CD4-positive, alpha-beta T cell treated with Interleukin-1 beta for 1 hour (primary cell): Measurements from ENCODE around the gene RNF126.
"Not testable (repeated sequence)": the region's sequence is repeated elsewhere in the genome, so short reads cannot be mapped to it uniquely, and the experiment has no call there.

Source experiments
- DNase-seq, 2 donors: peaks; one replicate each; pipeline ENCODE4 v3.0.0-alpha.2; 2020 to 2022

RNF126 gene

DNA sequence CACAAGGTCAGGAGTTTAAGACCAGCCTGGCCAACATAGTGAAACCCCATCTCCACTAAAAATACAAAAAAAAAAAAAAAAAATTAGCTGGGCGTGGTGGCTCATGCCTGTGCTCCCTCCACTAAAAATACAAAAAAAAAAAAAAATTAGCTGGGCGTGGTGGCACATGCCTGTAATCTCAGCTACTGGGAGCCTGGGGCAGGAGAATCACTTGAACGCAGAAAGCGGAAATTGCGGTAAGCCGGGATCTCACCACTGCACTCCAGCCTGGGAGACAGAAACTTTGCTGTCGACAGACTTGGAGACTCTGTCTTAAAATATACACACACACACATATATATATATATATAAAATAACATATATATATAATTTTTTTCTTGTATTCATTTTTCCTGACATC, 36.4 kb downstream of the RNF126 start:
- DNase-seq: not testable (repeated sequence)

DNA sequence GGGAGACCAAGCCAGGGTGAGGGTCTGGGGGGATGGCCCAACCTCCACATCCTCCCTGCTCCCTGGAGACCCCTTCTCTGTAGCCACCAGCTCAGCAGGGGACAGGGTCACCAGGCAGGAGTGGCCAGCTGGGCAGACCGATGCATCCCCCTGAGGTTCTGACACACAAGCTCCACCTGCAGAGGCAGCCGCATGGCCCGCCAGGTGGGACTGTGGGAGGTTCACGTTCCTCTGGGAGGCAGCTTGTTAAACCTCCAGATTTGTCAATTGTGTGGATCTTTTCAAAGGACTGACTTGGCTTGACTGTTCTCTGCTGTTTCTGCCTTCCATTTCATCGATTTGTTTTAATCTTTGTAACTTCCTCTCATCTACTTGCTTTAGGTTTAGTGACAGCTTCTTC, 37.8 kb downstream of the RNF126 start:
- no peak for DNase-seq

DNA sequence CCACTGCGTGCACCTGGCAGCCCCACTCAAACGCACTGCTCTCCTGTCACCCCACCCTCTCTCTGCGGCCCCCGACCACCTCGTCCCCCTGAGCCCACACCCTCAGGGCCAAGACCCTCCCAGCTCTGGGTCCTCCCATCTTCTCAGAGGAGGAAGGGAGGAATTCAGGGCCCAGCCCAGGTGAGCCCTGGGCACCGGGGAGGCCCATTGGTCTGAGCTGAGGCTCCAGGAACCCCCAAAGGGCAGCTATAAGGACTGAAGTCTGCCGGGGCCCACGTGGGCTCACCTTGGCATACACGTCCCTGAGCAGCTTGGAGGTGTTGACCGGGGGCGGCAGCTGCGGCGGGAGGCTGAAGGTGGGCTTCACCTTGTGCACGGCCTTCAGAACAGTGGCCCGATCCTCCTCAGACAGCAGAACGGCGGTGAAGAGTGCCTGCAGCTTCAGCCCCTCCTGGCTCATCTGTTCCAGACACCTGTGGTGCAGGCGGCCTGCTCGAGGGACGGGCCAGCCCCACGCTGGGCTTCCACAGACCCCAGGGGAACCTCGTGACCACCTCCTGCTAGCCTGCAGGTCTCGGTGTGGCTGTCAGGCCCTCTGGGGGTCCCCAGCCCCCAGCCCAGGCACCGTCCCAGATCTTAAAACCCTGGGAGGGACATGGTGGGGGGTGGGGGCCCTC, 38.4 kb downstream of the RNF126 start:
- DNase-seq: no peak

DNA sequence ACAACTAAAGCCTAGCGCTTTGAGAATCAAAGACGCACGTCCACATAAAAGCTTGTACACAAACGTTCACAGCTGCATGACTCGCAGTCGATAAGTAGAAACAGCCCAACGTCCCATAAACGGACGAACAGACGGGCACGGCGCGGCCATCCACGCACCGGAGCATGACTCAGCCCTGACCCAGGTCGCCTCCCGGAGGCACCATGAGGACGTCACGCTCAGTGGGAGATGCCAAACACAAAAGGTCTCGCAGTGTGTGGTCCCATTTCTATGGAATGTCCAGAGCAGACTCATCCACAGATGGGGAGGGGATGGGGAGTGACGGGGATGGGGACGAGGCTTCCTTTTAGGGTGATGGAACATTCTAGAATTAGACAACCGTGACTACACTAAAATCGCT, 39.0 kb downstream of the RNF126 start:
- DNase-seq: no peak

DNA sequence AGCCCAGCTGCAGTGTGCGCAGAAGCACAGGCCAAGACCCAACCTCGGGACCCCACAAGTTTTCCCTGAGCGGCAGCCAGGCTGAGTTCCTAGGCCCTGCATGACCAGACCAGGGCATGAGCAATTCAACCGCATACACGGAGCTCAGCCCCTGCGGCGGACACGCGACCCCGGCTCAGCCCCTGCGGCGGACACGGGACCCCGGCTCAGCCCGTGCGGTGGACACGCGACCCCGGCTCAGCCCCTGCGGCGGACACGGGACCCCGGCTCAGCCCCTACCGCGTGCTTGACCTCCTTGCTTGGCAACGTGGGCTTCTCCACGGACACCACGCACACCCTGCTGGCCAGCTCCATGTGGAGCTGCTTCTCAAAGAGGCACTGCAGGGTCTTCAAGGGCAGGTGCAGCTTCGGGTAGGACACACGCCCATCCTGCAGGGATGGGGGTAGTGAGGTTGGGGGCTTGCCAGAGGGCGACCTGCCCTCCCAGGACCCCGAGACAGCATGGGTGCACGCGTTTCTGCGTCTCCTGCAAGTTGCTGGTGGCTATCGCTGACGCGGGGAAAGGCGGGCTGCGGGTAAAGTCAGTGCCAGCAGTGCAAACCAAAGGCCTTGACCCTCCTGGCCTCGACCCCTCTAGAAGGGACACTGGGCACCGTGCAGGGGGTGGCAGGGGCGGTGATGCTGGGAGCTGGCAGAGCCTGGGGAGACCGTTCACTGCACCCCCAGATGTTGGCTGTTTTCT, 39.7 kb downstream of the RNF126 start:
- no peak for DNase-seq

DNA sequence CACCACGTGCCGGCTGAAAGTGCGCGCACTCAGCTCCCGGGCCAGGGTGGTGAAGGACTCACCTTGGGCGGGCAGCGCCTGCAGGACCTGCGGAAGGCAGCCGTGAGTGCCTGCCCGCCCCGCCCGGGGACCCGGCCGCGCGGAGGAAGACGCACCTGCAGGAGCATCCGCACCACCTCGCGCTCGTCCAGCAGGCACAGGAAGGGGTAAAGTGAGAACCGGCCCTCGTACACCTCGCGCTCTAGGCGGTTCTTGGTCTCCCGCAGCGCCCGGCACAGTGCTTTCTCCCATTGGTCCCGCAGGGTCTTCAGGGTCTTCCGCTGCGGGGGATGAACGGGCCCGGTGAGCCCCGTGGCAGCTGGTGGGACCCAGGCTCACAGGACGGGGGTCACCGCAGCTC, 40.3 kb downstream of the RNF126 start:
- no peak for DNase-seq

DNA sequence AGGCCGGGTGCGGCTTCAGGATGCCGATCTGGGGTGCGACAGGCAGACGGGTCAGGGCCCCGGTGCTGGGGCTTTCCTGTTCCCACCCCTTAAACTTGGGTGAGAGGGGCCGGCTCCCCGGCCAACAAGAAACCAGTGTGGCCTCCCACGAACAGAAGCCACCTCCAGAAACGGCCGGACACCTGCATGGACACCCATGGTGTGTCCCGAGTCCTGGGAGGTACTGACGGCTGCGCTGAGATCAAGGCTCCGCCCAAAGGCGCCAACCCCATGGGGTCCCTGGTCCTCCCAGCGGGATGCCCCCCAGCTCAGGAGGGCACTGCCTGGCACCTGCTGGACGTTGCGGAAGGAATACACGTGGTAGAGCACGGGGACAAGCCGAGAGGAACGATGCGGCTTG, 41.2 kb downstream of the RNF126 start:
- DNase-seq: no peak

DNA sequence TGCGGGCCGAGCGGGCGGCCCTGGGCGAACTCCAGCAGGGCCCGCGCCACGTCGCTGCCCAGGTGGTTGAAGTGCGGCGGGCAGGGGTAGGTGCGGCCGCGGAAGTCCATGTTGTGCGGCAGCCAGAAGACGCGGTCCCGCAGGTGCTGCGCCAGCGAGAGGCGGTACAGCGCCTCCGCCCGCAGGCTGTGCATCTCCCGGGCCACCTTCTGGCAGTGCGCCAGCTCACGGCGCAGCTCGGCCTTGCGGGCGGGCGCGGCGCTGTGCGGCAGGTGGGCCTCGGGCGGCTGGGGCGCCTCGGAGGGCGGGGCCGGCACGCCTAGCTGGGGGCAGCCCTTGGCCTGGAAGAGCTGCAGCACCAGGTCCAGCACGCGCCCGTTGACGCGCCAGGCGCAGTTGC, 41.8 kb downstream of the RNF126 start:
- not testable (repeated sequence) for DNase-seq

DNA sequence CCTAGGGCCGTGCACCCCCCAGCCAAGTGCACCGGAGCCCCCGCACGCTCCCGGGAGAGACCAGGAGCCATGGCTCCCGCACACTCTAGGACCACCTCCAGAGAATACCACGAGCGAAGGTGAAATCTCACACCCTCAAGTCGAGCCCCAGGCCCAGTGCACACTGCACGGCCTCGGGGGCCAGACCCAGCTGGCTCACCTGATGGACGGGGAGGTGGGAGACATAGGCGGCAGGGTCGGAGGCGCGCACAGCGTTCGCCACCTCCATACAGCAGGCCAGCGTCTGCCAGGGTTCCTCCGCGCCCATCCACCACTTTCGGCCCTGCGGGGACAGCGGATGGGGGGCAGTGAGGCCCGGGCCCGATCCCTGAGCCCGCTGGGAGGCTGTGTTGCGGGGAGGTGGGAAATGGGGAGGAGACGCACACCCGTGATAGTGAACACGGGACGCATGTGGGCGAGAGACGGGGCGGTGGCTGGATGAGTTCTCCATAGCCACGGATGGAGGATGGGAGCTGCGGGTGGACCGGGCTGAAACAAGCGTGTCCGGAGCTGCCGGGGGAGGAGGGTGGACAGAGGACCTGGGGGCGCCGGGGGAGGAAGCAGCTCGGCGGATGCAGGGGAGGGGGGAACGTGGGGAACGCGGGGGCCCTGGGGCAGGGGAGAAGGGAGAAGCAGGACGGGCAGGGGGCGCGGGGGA, 42.7 kb downstream of the RNF126 start:
- no peak for DNase-seq

DNA sequence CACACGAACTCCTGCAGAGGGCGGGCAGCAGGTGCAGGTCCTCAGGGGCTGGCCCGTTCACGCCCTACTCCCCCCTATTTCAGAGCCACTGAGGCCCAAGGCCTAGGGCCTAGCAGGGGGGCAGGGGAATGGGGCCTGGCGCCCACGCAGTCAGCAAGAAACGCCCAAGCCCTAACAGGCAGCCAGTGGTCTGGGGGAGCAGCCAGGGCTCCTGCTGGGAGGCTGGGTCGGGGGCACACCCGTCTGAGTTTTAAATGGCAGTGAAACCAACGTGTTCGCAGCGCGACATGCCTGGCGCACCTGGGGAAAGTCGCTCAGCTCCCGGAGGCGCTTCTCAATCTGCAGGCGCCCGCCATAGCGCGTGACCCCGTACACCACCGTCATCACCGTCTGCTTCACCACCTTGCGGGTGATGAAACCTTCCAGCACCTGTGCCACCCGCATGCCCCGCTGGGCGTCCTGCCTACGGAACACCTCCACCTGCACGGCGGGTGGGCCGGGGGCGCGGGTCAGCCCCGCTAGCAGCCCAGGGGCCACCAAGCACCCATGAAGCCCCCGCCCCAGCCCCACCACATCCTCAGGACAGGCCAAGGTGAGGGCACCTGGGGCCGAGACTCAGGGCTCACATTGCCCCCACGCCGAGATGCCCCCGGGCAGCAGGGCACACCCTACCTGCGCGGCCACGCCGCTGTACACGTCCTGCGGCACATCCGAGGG, 43.6 kb downstream of the RNF126 start:
- no peak for DNase-seq

DNA sequence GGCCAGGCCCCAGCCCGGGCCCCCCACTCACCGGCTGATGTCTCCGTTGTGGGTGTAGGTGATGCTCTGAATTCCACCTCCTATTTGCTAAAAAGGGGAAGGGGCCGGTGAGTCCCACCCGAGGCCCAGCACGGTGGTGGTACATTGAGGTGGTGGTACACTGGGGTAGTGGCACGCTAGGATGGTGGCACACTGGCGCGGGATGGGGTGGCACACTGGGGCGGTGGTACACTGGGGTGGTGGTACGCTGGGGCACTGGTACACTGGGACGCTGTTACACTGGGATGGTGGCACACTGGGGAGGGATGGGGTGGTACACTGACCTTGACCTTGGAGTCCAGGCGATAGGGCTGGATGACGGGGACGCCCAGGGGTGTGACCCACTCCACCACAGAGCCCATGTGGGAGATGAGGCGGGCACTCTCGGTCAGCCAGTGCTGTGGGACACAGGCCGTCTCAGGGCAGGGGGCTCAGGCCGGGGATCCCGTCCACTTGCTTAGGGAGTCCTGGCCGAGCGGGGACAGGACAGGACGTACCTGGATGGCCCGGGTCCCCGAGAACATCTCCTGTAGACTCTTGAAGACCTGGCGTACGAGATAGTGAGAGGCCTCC, 44.2 kb downstream of the RNF126 start:
- no peak for DNase-seq

DNA sequence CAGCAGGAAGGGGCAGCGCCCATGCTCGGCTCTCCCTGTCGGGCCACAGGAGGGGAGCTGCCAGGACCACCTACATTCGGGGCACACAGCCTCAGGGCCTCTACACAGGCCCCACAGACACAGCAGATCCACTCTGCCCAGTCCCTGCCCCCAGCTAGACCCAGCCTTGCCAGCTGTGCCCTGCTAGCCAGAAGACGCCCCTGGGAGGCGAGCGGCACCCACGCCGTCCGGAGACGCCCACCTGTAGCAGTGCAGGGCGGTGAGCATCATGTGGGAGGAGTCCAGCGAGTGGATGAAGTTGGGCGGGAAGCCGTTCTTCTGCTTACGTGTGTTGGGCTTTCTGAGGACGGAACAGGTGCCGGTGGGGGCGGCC, 44.8 kb downstream of the RNF126 start:
- DNase-seq: no peak

DNA sequence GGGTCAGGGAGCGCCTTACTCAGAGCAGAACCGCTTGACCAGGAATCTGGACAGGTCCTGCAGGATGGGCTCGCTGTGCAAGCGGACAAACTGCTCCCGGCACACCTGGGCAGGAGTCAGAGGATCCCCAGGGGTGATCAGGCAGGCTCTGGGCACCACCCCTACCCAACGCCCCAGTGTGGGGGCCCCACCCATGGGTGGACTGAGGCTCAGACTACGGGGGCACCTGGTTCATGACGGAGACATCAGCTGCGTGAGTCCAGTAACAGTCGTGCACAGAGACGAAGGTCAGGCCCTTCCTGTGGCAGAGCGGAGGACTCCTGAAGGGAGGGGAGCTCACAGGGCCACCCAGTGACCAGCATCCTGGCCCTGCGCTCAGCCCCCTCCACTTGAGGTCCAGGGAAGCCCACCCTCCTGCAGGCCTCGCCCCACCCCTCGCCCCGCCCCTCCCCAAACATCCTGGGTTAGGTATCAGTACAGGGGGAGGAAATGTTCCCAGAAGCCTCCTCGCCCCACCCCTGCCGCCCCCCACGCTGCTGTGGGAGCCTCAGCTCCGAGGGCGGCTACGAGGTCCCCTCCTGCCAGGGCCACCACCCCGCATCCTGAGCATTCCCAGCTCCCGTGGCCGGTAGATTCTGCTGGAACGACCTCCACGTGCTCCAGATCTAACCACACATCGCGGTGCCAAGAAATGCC, 45.3 kb downstream of the RNF126 start:
- no peak for DNase-seq

DNA sequence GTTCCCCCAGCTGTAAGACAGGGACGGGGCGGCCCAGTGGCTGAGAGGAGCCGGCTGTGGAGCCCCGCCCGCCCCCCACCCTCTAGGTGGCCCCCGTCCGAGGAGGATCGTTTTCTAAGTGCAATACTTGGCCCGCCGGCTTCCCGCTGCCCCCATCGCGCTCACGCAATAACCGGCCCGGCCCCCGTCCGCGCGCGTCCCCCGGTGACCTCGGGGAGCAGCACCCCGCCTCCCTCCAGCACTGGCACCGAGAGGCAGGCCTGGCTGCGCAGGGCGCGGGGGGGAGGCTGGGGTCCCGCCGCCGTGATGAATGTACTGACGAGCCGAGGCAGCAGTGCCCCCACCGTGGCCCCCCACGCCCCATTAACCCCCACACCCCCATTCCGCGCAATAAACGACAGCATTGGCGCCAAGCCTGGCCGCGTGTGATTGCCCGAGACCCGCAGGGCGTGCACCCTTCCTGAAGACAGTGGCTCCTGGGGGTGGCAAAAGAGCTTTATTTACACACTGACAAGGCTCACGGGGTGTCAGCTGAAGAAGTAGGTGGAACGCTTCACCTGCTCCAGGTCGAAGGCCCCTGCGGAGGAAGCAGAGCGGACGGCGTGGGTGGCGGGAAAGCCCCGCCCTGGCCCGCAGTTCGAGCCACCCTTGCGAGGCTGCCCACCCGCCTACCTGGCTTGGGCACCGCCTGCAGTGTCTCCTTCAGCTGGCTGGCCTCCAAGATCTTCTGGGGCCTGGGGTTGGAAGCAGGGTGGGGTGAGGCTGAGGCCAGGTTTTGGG, 46.1 kb downstream of the RNF126 start:
- DNase-seq: no peak

DNA sequence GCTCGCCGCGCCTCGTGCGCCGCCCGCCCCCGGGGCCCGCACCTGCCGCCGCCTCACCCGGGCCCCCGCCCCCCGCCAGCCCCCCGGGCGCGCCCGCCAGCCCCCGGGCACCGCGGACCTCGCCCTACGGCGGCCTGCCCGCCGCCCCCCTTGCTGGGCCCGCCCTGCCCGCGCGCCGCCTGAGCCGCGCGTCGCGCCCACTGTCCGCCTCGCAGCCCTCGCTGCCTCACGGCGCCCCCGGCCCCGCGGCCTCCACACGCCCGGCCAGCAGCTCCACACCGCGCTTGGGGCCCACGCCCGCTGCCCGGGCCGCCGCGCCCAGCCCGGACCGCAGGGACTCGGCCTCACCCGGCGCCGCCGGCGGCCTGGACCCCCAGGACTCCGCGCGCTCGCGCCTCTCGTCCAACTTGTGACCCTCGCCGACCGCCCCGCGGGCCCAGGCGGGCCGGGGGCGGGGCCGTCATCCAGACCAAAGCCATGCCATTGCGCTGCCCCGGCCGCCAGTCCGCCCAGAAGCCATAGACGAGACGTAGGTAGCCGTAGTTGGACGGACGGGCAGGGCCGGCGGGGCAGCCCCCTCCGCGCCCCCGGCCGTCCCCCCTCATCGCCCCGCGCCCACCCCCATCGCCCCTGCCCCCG, 46.8 kb downstream of the RNF126 start:
- no peak for DNase-seq

DNA sequence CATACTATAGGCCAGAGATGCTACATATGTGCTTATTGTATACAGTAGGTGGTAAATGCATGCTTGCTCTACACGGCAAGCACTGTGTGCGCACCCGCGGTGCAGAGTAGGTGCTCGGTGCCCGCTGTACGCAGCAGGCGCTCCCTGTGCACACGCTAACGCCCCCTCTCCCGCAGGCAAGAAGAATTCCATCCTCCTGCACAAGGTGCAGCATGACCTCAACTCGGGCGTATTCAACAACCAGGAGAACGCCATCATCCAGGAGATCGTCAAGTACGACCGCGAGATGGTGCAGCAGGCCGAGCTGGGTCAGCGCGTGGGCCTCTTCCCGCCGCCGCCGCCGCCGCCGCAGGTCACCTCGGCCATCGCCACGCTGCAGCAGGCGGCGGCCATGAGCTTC, 47.4 kb downstream of the RNF126 start:
- no peak for DNase-seq

DNA sequence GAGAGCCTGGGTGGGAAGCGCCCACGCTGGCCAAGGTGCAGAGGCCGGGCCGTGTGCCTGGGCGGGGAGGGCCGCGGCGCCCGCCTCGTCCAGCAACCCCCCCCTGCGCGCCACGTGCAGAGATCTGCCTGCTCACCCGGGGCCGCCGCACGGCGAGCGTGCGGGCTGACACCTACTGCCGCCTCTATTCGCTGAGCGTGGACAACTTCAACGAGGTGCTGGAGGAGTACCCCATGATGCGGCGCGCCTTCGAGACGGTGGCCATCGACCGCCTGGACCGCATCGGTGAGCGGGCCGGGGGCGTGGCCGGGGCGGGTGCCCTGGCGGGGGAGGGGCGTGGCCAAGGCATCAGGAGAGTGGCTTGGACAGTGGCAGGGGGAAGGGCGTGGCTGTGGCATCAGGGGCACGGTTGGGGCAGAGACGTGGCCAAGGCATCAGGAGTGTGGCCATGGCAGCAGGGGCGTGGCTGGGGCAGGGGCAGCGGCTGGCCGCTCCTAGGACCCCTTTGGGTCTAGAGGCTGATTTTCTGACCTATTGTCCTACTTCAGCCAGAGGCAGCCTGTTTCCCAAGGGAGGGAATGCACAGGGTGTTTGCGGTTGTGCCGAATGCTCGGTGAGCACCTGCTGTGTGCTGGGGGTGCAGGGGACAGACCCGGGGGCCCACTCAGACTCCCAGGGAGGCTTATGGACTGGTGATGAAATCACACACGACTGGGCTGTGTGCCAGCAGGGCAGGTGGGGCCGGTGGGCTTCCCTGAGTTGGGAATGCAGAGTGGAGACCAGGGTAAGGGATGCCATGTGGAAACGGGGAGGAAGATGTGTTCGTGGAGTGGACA, 49.1 kb downstream of the RNF126 start:
- DNase-seq: no peak

DNA sequence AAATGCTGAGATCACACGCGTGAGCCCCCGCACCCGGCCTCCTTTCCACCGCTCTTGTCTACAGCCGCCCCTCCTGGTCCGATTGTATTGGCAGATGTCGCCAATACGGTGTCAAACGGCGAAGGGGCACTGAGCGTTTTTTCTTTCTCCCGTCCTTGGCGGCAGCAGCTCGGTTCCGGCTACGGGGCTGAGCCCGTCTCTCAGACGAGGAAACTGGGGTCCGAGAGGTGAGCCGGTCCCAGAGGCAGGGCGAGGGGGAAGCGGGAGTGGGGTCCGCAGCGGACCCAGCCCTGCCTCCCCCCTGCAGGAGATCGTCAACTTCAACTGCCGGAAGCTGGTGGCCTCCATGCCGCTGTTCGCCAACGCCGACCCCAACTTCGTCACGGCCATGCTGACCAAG, 50.1 kb downstream of the RNF126 start:
- DNase-seq: no peak

DNA sequence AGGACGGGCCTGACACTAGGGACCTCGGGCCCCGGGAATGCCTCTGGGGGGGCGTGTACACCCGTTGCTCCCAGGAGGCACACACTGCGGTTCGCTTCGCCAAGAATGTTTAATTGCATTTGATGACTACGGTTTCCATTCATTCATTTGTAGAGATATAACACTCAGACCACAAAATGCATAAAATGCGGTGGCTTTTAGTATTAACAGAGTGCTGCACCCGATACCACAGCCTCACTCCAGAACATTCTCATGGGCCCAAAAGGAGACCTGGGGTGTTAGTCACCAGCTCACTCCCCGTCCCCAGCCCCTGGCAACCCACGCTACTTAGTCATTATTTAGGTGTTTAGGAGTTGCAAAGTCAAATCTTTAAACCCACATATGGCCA, 51.5 kb downstream of the RNF126 start:
- peak; percentile 26 to 46 for DNase-seq

DNA sequence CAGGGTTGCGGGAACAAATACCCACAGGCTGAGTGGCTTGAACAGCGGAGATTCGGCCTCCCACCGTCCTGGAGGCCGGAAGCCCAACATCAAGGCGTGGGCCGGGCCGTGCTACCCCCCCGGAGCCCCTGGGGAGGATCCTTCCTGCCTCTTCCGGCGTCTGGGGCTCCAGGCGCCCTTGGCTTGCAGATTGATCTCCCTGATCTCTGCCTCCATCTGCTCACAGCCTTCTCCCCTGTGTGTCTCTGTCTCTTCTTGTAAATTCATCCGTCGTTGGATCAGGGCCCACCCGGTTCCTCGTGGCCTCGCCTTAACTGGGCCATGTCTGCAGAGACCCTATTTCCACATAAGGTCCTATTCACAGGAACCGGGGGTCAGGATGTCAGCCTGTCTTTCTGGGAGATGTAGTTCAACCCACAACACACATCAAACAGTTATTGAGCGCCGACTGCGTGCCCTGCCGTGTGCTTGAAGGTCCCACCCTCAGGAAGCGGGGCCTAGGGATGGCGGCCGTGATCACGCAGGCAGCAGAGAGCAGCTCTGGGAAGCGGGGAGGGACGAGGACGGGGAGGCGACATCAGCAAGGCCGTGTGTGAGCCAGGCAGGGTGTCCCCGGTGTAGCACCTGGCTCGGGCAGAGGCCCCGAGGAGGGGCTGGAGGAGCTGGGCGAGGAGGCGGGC, 52.1 kb downstream of the RNF126 start:
- peak; percentile 38 to 70 for DNase-seq
